GM21576 (cell line): ENCODE data around the gene ID1.
"Not testable (repeated sequence)": the region's sequence is repeated elsewhere in the genome, so short reads cannot be mapped to it uniquely, and the experiment has no call there.

Experiments
- ATAC-seq: cut with Tn5 transposase; IDR thresholded peaks from one replicate; pipeline ENCODE4 v1.9.1; 2021; ENCODE audit warnings: mild to moderate bottlenecking, moderate library complexity; ENCODE audit not compliant: unreplicated experiment

The ID1 gene

GRCh38 chr20:31632548-31633338, 27.7 kb downstream of the ID1 start:
- no peak for ATAC-seq

- no peak for ATAC-seq
Measured at GRCh38 chr20:31633339-31633914, 28.3 kb downstream of the ID1 start.

GRCh38 chr20:31637660-31638059, 32.6 kb downstream of the ID1 start, which contains the start of gene COX4I2:
Gene COX4I2 (plus strand): TSS chr20:31637912. CDS start chr20:31639018, 1,106 bp downstream.
- no peak for ATAC-seq

- ATAC-seq = no peak
Measured at GRCh38 chr20:31638317-31638716, 33.2 kb downstream of the ID1 start.

- ATAC-seq = no peak
Measured at GRCh38 chr20:31638816-31639215, 33.7 kb downstream of the ID1 start.

GRCh38 chr20:31640259-31640658, 35.2 kb downstream of the ID1 start:
- no peak for ATAC-seq

- no peak for ATAC-seq
Measured at GRCh38 chr20:31641391-31641790, 36.3 kb downstream of the ID1 start.

- ATAC-seq = no peak
Measured at GRCh38 chr20:31642837-31643236, 37.7 kb downstream of the ID1 start.

- no peak for ATAC-seq
Measured at GRCh38 chr20:31643522-31643921, 38.4 kb downstream of the ID1 start.

- ATAC-seq = no peak
Measured at GRCh38 chr20:31644701-31645100, 39.6 kb downstream of the ID1 start.

- not testable (repeated sequence) for ATAC-seq
Measured at GRCh38 chr20:31648104-31648503, 43.0 kb downstream of the ID1 start.

GRCh38 chr20:31652917-31653396, 47.9 kb downstream of the ID1 start:
- no peak for ATAC-seq

- ATAC-seq = no peak
Measured at GRCh38 chr20:31653561-31653960, 48.5 kb downstream of the ID1 start.

- ATAC-seq = no peak
Measured at GRCh38 chr20:31654534-31654933, 49.4 kb downstream of the ID1 start.
